Duodenal mucosa (tissue), 2 donors: ENCODE data around the gene ZNF618.

ENCODE experiments used
- H3K27ac ChIP-seq: one replicate; pipeline ENCODE4 v1.7.0; 2013; ENCODE audit warnings: low read depth, low read length
- H3K27me3 ChIP-seq, 2 donors: one replicate each; pipeline ENCODE4 v1.7.0; 2013; ENCODE audit warnings: low read length in 2 of 2, control low read depth in 1 of 2; ENCODE audit not compliant: insufficient read depth in 2 of 2, control insufficient read depth in 1 of 2
- H3K36me3 ChIP-seq, 2 donors: one replicate each; pipeline ENCODE4 v1.7.0; 2013; ENCODE audit warnings: low read length in 2 of 2, control low read depth in 1 of 2; ENCODE audit not compliant: insufficient read depth in 2 of 2, control insufficient read depth in 1 of 2
- H3K4me1 ChIP-seq, 2 donors: one replicate each; pipeline ENCODE4 v1.7.0; 2013; ENCODE audit warnings: low read length in 2 of 2, control low read depth in 1 of 2; ENCODE audit not compliant: insufficient read depth in 2 of 2, control insufficient read depth in 1 of 2
- H3K4me3 ChIP-seq, 2 donors: one replicate each; pipeline ENCODE4 v1.7.0; 2013; ENCODE audit warnings: low read length in 2 of 2, low read depth in 1 of 2
- H3K9ac ChIP-seq, 2 donors: one replicate each; pipeline ENCODE4 v1.7.0; 2013; ENCODE audit warnings: low read length in 2 of 2, low read depth in 1 of 2
- H3K9me3 ChIP-seq, 2 donors: one replicate each; pipeline ENCODE4 v1.7.0; 2013; ENCODE audit warnings: low read length in 2 of 2, control low read depth in 1 of 2; ENCODE audit not compliant: control insufficient read depth in 1 of 2

The ZNF618 gene

GRCh38 chr9:113951032-113951372 lies 74.9 kb downstream of the ZNF618 start:
- Histone ChIP-seq H3K9ac (no peak overlapping the region), H3K4me1 (no peaks in the 10 kb centered on the region), H3K27me3 (no peaks in the 10 kb centered on the region), H3K27ac (no peak overlapping the region), H3K9me3 (no peaks in the 10 kb centered on the region), H3K4me3 (no peak overlapping the region), H3K36me3 (no peaks in the 10 kb centered on the region)

- H3K27ac ChIP-seq: no peak overlapping the region
Measured at GRCh38 chr9:113952676-113953075, 76.6 kb downstream of the ZNF618 start.

GRCh38 chr9:113953531-113953930 lies 77.4 kb downstream of the ZNF618 start:
- H3K27ac ChIP-seq: no peak overlapping the region
- H3K4me3 ChIP-seq: no peak overlapping the region
- no peaks in the 10 kb centered on the region for H3K9me3 ChIP-seq
- peaks cover 0 to 14% of the 10 kb centered on the region in 2 donors for H3K4me1 ChIP-seq
- no peaks in the 10 kb centered on the region for H3K27me3 ChIP-seq
- no peak overlapping the region for H3K9ac ChIP-seq
- H3K36me3 ChIP-seq: no peaks in the 10 kb centered on the region

More at GRCh38 chr9:113952676-113953075, 76.6 kb downstream of the ZNF618 start:
- no peak overlapping the region for H3K4me3 ChIP-seq
- no peaks in the 10 kb centered on the region for H3K27me3 ChIP-seq
- peaks cover 0 to 6% of the 10 kb centered on the region in 2 donors for H3K4me1 ChIP-seq
- no peak overlapping the region for H3K9ac ChIP-seq
- no peaks in the 10 kb centered on the region for H3K36me3 ChIP-seq
- H3K9me3 ChIP-seq: no peaks in the 10 kb centered on the region

GRCh38 chr9:113954591-113954990 lies 78.5 kb downstream of the ZNF618 start:
- no peak overlapping the region for H3K9ac ChIP-seq
- H3K27ac ChIP-seq: no peak overlapping the region
- H3K4me1 ChIP-seq: peaks cover 0 to 14% of the 10 kb centered on the region in 2 donors
- H3K36me3 ChIP-seq: no peaks in the 10 kb centered on the region
- H3K4me3 ChIP-seq: no peak overlapping the region
- H3K9me3 ChIP-seq: no peaks in the 10 kb centered on the region
- H3K27me3 ChIP-seq: no peaks in the 10 kb centered on the region

GRCh38 chr9:113955076-113955752 lies 79.1 kb downstream of the ZNF618 start:
- no peak overlapping the region for H3K27ac ChIP-seq
- H3K4me3 ChIP-seq: no peak overlapping the region

GRCh38 chr9:113956901-113957300 lies 80.8 kb downstream of the ZNF618 start:
- no peak overlapping the region for H3K9ac ChIP-seq
- H3K4me3 ChIP-seq: no peak overlapping the region
- H3K27ac ChIP-seq: no peak overlapping the region
- H3K27me3 ChIP-seq: no peaks in the 10 kb centered on the region
- no peaks in the 10 kb centered on the region for H3K9me3 ChIP-seq
- H3K36me3 ChIP-seq: no peaks in the 10 kb centered on the region
- H3K4me1 ChIP-seq: peaks cover 0 to 14% of the 10 kb centered on the region in 2 donors

More at GRCh38 chr9:113955076-113955752, 79.1 kb downstream of the ZNF618 start:
- Histone ChIP-seq H3K27me3 (no peaks in the 10 kb centered on the region), H3K9me3 (no peaks in the 10 kb centered on the region), H3K36me3 (no peaks in the 10 kb centered on the region), H3K9ac (no peak overlapping the region), H3K4me1 (peaks cover 0 to 14% of the 10 kb centered on the region in 2 donors)

- peaks cover 0 to 14% of the 10 kb centered on the region in 2 donors for H3K4me1 ChIP-seq
- no peaks in the 10 kb centered on the region for H3K9me3 ChIP-seq
- H3K9ac ChIP-seq: no peak overlapping the region
- H3K36me3 ChIP-seq: no peaks in the 10 kb centered on the region
- H3K27me3 ChIP-seq: no peaks in the 10 kb centered on the region
- H3K27ac ChIP-seq: no peak overlapping the region
- H3K4me3 ChIP-seq: no peak overlapping the region
Measured at GRCh38 chr9:113957351-113957750, 81.2 kb downstream of the ZNF618 start.

GRCh38 chr9:113957821-113958341 lies 81.8 kb downstream of the ZNF618 start:
- Histone ChIP-seq H3K4me3 (no peak overlapping the region), H3K27me3 (no peaks in the 10 kb centered on the region), H3K9ac (no peak overlapping the region), H3K4me1 (peaks cover 0 to 14% of the 10 kb centered on the region in 2 donors), H3K36me3 (no peaks in the 10 kb centered on the region), H3K27ac (no peak overlapping the region), H3K9me3 (no peaks in the 10 kb centered on the region)

GRCh38 chr9:113958556-113958955 lies 82.4 kb downstream of the ZNF618 start:
- Histone ChIP-seq H3K9me3 (no peaks in the 10 kb centered on the region), H3K4me1 (peaks cover 0 to 14% of the 10 kb centered on the region in 2 donors), H3K36me3 (no peaks in the 10 kb centered on the region), H3K9ac (no peak overlapping the region), H3K4me3 (no peak overlapping the region), H3K27ac (no peak overlapping the region), H3K27me3 (no peaks in the 10 kb centered on the region)

- H3K9ac ChIP-seq: no peak overlapping the region
- H3K4me1 ChIP-seq: peaks cover 2 to 20% of the 10 kb centered on the region in 2 donors
- H3K27me3 ChIP-seq: no peaks in the 10 kb centered on the region
Measured at GRCh38 chr9:113960768-113961167, 84.7 kb downstream of the ZNF618 start.

More at GRCh38 chr9:113960768-113961167, 84.7 kb downstream of the ZNF618 start:
- Histone ChIP-seq H3K27ac (no peak overlapping the region), H3K36me3 (no peaks in the 10 kb centered on the region), H3K4me3 (no peak overlapping the region), H3K9me3 (no peaks in the 10 kb centered on the region)
